Ammon's horn (tissue), 1 donor: ENCODE results near the gene ARSG.
"Not testable (repeated sequence)": the region's sequence is repeated elsewhere in the genome, so short reads cannot be mapped to it uniquely, and the experiment has no call there.

Experiments used
- DNase-seq: peaks from one replicate; pipeline ENCODE4 v3.0.0-alpha.2; 2016; ENCODE audit warnings: low spot score

Gene ARSG

DNA sequence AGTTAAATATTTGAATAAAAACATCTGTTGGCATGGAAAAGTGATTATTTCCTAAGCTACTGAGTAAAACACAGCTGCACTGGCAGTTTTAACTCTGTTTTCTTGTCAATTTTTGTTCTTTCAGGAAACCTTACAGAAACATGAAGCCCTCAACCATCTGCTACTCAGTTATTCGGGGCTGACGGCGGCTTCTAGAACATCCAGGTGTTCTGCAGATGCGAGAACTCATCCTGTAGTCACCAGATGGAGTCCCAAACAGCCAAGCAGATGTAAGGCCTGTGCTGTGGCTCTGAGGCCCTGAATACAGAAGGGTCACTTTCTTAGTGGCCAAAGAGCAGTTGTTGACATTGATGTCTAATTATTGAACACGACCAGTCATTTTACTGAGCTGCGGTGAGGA lies 15.5 kb downstream of the ARSG start:
- no peak for DNase-seq

DNA sequence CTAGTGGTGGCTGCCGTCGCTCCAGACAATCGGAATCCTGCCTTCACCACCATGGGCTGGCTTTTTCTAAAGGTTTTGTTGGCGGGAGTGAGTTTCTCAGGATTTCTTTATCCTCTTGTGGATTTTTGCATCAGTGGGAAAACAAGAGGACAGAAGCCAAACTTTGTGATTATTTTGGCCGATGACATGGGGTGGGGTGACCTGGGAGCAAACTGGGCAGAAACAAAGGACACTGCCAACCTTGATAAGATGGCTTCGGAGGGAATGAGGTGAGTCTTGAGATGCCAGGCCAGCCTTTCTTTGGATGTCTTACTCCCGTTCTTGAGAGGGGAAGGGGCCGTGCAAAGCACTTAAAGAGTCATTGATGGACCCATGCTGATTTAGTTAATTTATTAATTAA lies 16.1 kb downstream of the ARSG start:
- DNase-seq, result no peak

DNA sequence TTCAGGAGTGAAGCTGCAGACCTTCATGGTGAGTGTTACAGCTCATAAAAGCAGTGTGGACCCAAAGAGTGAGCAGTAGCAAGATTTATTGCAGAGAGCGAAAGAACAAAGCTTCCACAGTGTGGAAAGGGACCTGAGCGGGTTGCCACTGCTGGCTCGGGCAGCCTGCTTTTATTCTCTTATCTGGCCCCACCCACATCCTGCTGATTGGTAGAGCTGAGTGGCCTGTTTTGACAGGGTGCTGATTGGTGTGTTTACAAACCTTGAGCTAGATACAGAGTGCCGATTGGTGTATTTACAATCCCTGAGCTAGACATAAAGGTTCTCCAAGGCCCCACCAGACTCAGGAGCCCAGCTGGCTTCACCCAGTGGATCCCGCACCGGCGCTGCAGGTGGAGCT lies 17.2 kb downstream of the ARSG start:
- not testable (repeated sequence) for DNase-seq

DNA sequence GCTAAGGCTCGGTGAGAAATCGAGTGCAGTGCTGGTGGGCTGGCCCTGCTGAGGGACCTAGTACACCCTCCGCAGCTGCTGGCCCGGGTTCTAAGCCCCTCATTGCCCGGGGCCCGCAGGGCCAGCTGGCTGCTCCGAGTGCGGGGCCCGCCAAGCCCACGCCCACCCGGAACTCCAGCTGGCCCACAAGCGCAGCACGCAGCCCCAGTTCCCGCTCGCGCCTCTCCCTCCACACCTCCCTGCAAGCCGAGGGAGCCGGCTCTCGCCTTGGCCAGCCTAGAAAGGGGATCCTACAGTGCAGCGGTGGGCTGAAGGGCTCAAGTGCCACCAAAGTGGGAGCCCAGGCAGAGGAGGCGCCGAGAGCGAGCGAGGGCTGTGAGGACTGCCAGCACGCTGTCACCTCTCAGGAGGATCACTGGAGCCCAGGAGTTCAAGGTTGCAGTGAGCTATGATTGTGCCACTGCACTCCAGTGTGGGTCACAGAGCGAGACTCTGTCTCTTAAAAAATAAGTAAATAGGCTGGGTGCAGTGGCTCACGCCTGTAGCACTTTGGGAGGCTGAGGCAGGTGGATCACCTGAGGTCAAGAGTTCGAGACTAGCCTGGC lies 17.9 kb downstream of the ARSG start:
- not testable (repeated sequence) for DNase-seq

DNA sequence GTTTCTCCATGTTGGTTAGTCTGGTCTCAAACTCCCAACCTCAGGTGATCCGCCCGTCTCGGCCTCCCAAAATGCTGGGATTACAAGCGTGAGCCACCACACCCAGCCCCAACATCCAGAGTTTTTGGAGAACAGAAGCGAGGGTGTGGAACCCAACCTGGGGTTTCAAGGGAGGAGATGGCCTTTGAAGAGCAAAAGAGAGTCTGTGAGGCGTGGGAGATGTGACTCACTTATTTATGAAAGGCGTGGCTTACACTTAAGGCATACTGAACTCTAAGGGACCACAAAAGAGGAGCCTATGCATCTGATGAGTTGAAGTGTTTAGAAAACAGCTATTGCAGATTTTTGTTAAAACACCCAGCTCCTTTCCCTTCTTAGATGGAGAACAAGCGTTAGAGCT lies 18.9 kb downstream of the ARSG start:
- DNase-seq, result no peak

DNA sequence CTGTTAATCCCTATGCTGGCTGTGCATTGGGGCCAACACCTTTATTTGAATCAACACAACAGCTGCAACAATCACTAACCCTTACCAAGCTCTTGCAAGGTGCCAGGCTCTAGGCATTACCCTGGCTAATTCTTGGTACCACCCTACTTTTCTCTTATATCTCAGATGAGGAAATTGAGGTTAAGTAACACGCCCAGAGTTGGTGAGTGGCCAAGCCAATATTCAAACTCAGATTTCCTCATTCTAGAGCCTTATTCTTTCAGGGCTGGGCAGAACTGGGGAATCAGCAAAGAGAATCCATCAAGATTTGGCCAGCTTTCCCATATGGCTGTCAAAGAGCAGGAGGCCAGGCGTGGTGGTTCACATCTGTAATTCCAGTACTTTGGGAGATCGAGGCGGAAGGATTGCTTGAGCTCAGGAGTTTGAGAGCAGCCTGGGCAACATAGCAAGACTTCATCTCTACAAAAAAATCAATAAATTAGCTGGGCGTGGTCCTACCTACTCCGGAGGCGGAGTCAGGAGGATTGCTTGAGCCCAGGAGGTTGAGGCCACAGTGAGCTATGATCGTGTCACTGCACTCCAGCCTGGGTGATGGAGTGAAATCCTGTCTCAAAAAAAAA lies 23.7 kb downstream of the ARSG start:
- DNase-seq, result peak; percentile 31

DNA sequence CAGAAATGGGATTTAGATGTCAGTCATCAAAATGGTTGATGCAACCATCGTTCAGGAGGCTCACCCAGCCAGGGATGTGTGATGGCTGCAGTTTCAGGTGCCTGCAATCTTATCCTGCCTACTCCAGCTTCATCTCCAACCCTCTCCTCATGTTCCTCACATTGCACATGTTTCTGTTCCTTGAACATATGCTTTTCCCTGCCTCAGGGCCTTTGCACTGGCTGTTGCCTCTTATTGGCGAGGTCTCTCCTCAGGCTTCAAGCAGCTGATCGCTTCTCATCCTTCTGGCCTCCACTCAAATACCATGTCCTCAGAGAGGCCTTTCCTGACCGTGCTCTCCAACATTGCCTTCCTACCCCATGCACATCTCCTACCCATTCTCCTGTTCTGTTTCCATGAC lies 24.6 kb downstream of the ARSG start:
- no peak for DNase-seq

DNA sequence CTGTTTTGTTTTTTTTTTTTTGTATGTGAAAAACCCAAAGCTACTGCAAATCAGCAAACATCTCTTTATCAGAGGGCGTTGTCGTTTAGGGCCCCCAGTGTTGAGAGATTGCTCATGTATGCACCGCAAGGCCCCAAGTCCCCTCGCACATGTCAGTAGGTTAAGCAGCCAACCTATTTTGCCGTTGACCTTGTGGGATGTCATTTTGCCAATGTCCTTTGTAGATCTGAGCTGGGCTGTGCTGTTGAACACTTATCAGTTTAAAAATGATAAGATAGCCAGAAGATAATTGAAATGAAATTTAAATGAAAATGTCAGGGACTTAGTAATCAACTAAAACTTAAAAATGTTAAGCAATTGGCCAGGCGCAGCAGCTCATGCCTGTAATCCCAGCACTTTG lies 26.2 kb downstream of the ARSG start:
- no peak for DNase-seq

DNA sequence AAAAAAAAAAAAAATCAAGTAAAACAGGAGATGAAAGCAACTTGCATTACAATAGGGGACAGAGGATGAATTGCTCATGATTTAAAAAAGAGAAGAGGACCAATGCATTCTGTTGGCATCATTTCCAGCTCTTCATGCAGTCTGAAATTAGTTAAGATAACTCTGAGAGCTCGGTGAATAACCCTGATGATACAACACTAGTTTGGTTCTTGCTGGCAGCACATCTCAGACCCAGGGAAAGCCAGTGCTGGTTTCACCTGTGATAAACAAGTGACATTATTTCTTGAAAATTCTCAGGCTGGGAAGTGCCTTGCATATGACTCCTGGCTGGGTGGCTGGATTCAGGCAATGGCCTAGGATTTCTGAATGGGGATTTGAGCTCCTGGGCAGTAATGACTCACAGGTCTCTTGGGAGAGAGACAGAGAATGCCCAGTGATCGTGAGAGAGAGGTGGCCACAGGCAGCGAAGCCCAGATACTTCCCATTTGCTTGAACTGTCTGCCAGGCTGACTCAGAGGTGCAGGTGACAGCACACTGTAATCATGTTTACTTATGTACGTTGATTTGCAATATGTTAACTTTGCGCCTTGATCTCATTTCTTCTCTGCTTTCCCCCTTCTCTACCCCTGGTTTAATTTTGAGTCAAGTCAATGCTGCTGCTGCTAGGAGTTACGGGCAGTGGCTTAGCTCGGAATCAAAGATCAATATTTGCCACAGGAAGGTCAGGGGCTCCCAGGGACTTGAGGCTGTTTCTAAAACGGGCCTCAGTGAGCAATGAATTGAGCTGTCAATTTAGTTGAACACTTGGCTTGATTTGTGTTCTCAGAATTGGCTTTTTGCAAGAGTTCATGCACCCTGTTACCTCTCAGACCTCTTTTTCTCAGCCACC lies 27.1 kb downstream of the ARSG start:
- DNase-seq, result no peak

DNA sequence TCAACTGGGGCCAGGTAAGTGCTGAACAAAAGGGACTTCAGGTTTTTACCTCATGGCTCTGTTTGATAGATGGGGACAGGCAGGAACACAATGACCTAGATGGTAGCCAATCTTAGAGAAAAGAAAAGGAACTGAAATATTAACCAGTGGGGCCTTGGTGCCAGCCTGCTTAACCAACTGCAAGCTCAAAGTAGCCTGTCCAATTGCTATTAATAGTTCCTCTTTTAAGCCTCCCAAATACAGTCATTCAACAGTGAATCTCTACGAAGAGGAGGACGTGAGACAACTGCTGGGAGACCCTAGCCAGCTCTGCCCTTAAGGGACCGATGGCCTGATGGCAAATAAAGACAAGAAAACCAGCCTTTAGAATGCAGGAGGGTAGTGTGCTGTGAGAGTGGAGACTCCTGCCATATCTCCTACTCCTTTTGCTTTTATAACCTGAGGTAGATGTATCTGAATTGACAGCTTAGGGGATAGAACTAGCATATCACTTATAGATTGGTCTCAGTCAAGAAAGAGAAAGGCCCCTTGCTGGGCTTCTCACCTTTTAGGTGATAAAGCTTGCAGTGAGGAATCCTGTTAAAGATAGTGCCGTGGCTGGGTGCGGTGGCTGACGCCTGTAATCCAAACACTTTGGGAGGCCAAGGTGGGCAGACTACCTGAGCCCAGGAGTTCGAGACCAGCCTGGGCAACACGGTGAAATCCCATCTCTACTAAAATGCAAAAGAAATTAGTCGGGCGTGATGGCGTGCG lies 28.3 kb downstream of the ARSG start:
- DNase-seq, result no peak

DNA sequence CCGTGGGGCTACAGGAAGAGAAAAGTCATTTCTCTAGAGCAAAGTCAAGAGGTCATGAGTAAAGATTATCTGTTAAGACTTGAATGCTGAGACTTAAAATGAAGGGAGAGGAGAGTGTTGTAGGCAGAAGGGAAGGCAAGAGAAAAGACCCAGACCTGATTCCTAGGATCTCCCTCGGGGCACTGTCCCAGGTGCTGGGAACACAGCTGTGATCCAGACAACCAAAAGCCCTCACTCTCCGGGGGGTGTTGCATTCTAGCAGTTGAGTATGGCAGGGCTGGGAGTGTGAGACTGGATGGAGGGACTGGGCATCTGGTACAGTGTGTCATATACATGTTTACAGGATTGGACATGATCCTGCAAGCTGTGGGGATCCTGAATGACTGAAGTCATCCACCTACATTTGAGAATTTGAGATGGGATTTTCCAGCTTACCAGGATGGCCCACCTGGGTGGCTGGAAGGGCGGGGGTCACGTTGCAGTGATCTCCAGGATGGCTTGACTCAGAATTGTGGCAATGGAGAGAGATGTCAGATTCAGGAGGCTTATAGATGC lies 29.1 kb downstream of the ARSG start:
- no peak for DNase-seq

DNA sequence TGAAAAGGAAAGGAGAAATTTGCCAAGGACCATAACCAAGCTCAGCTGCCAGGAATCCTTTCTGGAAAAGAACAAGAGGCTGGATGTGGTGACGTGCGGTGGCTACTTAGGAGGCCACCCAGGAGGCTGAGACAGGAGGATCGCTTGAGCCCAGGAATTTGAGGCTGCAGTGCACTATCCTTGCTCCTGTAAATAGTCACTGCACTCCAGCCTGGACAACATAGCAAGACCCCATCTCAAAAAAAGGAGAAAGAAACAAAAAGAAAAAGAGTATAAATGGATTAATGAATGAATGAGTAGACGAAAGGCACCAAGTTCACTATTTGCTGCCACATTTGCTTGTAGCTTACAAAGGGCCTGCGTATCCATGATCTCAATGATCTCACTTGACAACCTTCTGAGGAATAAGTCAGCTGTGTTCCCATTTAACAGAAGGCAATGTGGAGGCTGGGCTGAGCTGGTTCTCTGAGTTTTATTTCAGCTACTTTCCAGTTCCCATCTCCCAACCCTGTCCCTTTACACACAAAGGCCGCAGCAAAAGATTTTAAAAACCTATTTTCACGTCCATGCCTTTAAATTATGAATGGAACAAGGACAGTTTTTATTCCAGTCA lies 29.8 kb downstream of the ARSG start:
- no peak for DNase-seq

DNA sequence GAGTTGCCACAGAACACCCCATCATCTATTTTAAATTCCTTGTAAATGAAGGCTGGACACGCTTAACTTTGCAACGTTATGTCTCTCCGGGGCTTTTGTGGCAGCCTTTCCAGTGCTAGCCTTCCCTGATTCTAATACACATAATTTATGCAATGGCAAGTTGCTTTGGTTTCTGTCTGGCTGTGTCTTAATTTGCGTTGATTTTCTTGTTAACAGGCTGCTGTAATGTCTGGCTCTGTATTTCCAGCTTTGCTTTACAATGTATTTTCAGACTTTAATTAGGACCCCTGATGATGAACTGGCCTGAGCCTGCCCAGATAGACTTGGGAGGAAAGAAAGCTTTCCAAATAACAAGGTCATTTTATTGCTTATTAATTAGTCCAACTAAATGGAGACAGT lies 30.3 kb downstream of the ARSG start:
- no peak for DNase-seq

DNA sequence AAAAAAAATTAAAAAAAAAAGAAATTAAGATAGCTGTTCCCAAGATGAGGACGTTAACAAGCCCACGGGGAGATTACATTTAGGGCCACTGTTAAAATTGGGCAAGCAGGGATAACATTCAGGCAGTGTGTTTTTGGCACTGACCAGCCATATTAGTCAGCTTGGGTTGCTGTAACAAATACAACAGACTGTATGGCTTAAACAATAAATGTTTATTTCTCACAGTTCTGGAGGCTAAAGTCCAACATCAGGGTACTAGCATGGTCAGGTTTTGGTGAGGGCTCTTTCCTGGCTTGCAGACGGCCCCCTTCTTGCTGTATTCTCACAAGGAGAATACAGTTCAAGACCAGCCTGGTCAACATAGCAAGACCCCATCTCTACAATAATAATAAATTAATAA lies 31.3 kb downstream of the ARSG start:
- DNase-seq, result no peak

DNA sequence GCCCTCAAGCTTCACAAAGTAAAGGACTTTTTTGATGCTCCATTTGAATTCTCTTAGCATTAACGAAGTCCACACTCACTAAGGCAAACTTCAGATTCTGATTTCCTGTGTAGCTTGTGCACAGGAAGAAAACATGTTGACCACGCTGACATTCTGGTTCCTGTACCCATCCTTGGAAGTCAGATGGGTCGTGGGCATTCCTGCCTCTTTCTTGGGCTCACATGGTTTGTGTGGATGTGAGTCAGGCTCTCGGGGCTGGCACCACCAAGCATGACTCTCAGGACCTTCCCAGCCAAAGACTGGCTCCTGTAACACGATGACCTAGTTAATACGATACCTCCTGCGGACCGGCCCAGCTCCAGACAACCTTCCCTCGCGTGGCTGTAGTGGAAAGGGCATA lies 32.8 kb downstream of the ARSG start:
- no peak for DNase-seq

DNA sequence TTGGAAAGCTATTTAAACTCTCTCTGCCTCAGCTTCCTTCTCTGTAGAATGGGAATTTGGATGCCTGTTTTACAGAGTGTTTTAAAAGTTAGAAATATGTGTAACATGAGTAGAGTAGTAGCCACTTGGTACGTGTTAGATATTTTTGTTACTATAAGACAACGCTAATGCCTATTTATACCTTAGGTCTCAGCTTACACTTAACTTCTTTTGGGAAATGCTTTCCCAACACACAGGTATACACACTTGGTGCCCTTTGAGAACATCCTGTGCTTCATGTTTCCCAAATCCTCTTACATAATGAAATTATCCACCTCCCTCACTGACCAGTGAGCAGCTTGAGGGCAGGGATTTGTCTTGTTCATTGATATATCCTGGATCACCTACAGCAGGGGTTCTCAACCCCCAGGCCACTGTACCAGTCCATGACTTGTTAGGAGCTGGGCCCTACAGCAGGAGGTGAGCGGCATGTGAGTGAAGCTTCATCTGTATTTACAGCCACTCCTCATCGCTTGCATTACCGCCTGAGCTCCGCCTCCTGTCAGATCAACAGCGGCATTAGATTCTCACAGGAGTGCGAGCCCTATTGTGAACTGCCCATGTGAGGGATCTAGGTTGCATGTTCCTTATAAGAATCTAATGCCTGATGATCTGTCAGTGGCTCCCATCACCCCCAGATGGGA lies 33.5 kb downstream of the ARSG start:
- DNase-seq, result no peak

DNA sequence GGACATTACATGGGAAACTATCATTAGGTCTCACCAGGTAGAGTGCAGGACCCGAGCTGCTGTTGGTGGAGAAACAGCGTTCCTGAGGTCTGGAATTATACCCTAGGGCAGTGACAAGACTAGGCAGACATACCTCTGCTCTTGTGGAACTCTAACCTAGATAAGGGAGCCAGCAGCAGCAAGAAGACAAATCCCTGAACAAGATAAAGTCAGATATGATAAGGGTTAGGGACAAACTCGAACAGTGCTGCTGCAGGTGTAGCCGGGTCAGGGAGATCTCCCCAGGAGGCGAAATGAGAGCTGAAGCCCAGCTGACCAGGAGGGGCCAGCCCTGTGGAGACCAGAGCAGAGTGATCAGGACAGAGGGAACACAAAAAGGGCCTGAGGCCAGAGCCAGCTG lies 34.7 kb downstream of the ARSG start:
- no peak for DNase-seq

DNA sequence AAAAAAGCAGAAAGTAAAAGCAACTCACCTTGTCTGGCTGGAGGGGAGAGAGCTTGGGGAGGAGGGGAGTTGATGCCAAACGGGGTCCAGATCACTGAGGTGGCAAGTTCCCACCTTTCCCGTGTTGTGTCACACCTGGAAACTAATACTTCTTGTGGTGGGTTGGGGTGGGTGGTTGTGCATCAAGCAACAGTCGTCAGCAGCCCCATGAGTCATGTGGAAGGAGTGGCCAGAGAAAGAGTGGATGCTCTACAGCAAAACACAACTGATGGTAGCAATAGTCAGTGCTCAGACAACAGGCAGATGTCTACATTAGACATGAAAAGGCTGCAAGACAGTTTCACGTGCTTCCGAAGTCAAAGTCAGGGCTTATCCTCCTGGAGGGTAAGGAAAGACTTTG lies 35.4 kb downstream of the ARSG start:
- DNase-seq, result no peak

DNA sequence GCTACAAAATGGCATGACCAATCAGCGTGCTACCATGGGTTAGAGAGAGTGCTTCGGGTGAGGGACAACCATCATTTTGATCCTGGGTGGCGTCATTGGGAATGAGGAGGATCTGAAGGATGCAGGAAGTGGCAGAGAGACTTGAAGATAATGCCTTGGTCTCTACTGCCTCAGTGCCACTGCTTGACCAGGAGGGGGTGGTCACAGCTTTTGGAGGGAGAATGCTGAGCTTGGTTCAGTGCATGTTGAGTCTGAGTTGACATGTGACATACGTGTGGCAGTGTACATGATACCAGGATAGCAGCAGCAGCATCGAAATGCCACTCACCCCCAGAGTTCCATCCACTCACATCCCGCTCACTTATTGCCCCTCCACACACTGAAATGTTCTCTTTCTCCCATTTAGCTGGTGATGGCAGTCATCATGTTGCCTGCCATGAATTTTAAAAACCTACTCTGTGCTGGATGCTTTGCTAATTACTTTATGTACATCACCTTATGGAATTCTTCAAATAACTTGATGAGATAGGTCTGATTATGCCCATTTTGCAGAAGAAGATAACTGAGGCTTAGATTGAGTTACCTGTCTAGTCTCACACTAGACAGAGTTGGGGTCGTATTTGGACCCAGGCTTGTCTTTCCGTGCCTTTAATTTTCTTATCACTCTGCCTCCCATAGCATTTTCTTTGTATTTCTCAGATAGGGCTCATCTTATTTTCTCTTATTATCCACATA lies 36.7 kb downstream of the ARSG start:
- no peak for DNase-seq

DNA sequence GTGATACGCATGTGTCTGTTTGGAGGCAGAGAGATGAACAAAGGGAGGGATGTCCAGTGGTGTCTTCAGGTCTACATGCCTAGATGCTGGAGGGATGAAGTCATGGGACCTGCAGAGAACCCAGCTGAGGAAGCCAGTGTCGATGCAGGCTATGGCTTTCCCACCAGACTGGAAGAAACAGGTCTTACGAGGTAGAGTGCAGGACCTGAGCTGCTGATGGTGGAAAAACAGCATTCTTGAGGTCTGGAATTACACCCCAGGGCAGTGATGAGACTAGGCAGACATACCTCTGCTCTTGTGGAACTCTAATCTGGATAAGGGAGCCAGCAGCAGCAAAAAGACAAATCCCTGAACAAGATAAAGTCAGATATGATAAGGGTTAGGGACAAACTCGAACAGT lies 37.4 kb downstream of the ARSG start:
- DNase-seq, result no peak

DNA sequence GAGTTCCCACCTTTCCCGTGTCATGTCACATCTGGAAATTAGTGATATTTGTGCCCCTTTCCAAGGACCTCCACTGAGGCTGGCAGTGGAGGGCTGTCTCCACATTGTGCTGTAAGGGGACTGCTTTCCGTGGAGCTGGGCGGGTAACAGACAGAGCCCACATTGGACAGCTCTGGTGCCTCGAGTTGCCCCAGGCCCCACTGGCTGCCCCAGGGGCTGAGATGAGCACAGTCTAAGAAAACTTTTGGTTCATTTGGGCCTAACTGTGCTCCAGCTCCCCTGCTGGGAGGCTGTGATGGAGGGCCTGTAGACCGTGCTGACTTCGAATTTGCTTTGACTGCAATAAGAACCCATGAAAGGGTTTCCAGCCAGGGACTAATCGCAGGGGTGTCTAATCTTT lies 38.0 kb downstream of the ARSG start:
- no peak for DNase-seq
